Kidney epithelial cell (primary cell): ENCODE results near the gene GATA5. TPM values are rescaled to one million over a fixed set of nuclear protein-coding genes. Genes with fewer than 3 reads are reported as not detected.

Experiments used
- DNase-seq: peaks from one replicate; pipeline ENCODE4 v3.0.0-alpha.2; 2010; ENCODE audit warnings: low read depth
- H3K27me3 ChIP-seq: 2 replicates; pipeline ENCODE4 v1.6.0; 2011; ENCODE audit warnings: low read length; ENCODE audit not compliant: control insufficient read depth, insufficient read depth
- H3K36me3 ChIP-seq: 2 replicates; pipeline ENCODE4 v1.5.1; 2011; ENCODE audit warnings: low read length; ENCODE audit not compliant: control insufficient read depth, insufficient read depth
- H3K4me3 ChIP-seq: 2 replicates; pipeline ENCODE4 v1.5.1; 2011; ENCODE audit warnings: low read depth, mild to moderate bottlenecking, control low read depth, low read length
- CTCF ChIP-seq: IDR thresholded peaks from 2 replicates; pipeline ENCODE4 v1.5.1; 2011; ENCODE audit warnings: mild to moderate bottlenecking, moderate library complexity, low read length, control low read depth, inconsistent platforms; ENCODE audit not compliant: insufficient read depth, poor library complexity, severe bottlenecking
- total RNA-seq: library from RNA; depleted of rRNA; stranded (reverse); fragments of >200 nt; gene quantifications from 2 replicates; pipeline ENCODE4 v1.2.3, GENCODE V29; 2015

Gene GATA5
- total RNA-seq, 1 donor from 2014 or later, result not detected

DNA sequence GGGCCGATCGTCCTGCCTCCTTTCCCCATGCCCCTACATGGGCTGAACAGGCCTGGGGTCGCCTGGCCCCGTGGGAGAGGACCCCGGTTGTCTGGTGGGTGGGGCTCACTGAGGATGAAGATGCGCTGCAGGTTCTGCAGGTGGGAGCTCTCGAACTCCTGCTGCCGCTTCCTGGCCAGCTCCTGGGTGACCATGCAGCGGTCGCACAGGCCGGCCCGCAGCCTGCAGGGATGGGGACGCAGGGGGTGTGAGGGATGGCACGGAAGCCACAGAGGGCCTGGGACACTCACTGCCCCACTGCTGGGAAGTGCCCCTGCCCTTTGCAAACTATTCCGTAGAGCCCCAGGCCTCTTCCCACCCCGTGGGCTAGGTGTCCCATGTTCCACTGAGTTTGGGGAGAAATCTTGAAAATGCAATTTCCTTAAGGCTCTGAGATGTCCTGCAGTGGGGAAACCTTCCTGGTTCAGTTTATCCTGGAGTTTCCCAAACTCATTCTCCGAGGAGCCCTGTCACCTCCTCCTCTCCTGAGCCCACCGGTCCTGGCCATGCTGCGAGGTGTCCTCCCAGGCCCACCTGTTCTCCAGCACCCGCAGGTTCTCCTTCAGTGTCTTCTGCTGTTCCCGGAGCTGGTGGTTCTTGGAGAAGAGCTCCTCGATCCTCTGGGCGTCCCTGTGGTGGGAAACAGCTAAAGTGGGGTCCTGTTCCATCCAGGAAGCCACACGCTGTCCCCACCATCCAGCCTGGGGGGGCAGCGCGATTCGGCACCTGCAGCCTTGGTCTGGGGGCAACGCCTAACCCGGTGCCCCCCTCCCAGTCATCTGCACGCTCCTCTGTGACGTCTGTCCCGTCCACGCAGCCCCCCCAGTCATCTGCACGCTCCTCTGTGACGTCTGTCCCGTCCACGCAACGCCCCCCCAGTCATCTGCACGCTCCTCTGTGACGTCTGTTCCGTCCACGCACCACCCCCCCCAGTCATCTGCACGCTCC lies 58.9 kb downstream of the GATA5 start:
- Histone ChIP-seq H3K27me3 (peaks cover 16% of the 10 kb centered on the region), H3K36me3 (no peaks in the 10 kb centered on the region), H3K4me3 (no peak overlapping the region)
- no peak for TF ChIP-seq CTCF
- no peak for DNase-seq

GRCh38 chr20:62415354-62416111 lies 60.3 kb downstream of the GATA5 start:
- Histone ChIP-seq H3K36me3 (no peaks in the 10 kb centered on the region), H3K27me3 (peaks cover 27% of the 10 kb centered on the region), H3K4me3 (no peak overlapping the region)
- no peak for TF ChIP-seq CTCF
- no peak for DNase-seq

DNA sequence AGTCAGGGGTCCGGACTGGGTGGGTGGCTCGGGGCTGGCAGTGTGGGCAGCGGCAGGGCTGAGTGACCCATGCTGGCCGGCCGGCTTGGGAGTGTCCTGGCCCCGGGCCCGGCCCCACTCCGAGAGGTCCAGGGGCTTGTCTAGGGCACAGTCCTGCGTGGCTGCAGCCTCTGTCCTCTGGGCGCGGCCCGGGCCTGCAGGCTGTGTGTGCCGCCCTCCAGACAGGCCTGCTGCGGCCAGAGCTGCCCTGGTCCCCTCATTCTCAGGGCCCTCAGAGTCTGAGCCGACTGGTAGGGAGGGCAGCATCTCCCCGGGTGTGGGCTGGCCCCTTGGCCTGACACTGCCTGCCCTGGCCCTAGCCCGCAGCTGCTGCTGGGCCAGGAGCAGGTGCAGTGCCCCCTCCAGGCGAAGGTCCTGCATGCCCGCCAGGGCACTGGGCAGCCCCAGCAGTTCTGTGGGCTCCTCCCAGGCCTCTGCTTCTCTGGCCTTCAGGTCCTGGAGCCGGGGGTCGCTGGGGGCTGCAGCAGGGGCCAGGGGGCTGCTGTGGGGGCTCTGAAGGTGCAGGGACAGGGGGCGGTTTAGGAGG lies 61.8 kb downstream of the GATA5 start:
- H3K4me3 ChIP-seq, result no peak overlapping the region
- H3K36me3 ChIP-seq, result no peaks in the 10 kb centered on the region
- H3K27me3 ChIP-seq, result peaks cover 27% of the 10 kb centered on the region
- no peak for DNase-seq
- TF ChIP-seq CTCF, result peak; percentile 30

Other genes with a start within 250 kb of the GATA5 start
- 26.5 and 30.3 TPM in 2 replicates for gene OSBPL2, start 237.5 kb downstream of the GATA5 start, total RNA-seq
- gene ADRM1, start 173.0 kb downstream of the GATA5 start, total RNA-seq, result 193 and 216 TPM in 2 replicates
- gene LAMA5, start 108.7 kb downstream of the GATA5 start, total RNA-seq, result 359 and 455 TPM in 2 replicates
- 3,089 and 5,743 TPM in 2 replicates for gene RPS21, start 88.9 kb downstream of the GATA5 start, total RNA-seq
- 6.9 and 8.1 TPM in 2 replicates for gene CABLES2, start 68.7 kb downstream of the GATA5 start, total RNA-seq
- gene RBBP8NL, start 48.5 kb downstream of the GATA5 start, total RNA-seq, result 0.34 TPM in 1 of 2 replicates, not detected in the other
- gene SLCO4A1, start 166.5 kb upstream of the GATA5 start, total RNA-seq, result 38.6 and 49.7 TPM in 2 replicates
- 0.08 and 0.14 TPM in 2 replicates for gene NTSR1, start 232.8 kb upstream of the GATA5 start, total RNA-seq